ENCODE results near the gene PLXNB3.
A peak's percentile ranks its signal among the peaks of the same experiment; 100 is the strongest.
"Not testable (repeated sequence)": the region's sequence is repeated elsewhere in the genome, so short reads cannot be mapped to it uniquely, and the experiment has no call there.

PLXNB3 gene

GRCh38 chrX:153814591-153815315 is 50.7 kb downstream of the PLXNB3 start:
- no peak for DNase-seq (ENCODE audit: extremely low read depth, low read depth)
- H3K4me3 ChIP-seq (replicated peaks; ENCODE audit: low read depth, low read length) = no peak overlapping the region

GRCh38 chrX:153816831-153817690 is 53.0 kb downstream of the PLXNB3 start:
- no peak overlapping the region for H3K4me3 ChIP-seq (replicated peaks; ENCODE audit: low read depth, low read length)
- no peak for TF ChIP-seq CTCF (IDR thresholded peaks at IDR 0.05; ENCODE audit: low read depth, low read length, missing control alignments)
- DNase-seq (ENCODE audit: extremely low read depth, low read depth) = no peak

More at GRCh38 chrX:153814591-153815315, 50.7 kb downstream of the PLXNB3 start:
- TF ChIP-seq CTCF (IDR thresholded peaks at IDR 0.05; ENCODE audit: low read depth, low read length, missing control alignments) = no peak

GRCh38 chrX:153818064-153818463 is 54.0 kb downstream of the PLXNB3 start:
- not testable (repeated sequence) for DNase-seq (ENCODE audit: extremely low read depth, low read depth); H3K4me3 ChIP-seq (replicated peaks; ENCODE audit: low read depth, low read length)

GRCh38 chrX:153818571-153819383 is 54.7 kb downstream of the PLXNB3 start:
- peak overlapping the region; percentile 25 for H3K4me3 ChIP-seq (replicated peaks; ENCODE audit: low read depth, low read length)
- no peak for TF ChIP-seq CTCF (IDR thresholded peaks at IDR 0.05; ENCODE audit: low read depth, low read length, missing control alignments)
- DNase-seq (ENCODE audit: extremely low read depth, low read depth) = no peak

- DNase-seq (ENCODE audit: extremely low read depth, low read depth) = no peak
- no peak for TF ChIP-seq CTCF (IDR thresholded peaks at IDR 0.05; ENCODE audit: low read depth, low read length, missing control alignments)
- H3K4me3 ChIP-seq (replicated peaks; ENCODE audit: low read depth, low read length) = peak overlapping the region; percentile 25
Measured at GRCh38 chrX:153819384-153820040, 55.5 kb downstream of the PLXNB3 start.

GRCh38 chrX:153820601-153821000 is 56.6 kb downstream of the PLXNB3 start:
- no peak overlapping the region for H3K4me3 ChIP-seq (replicated peaks; ENCODE audit: low read depth, low read length)
- TF ChIP-seq CTCF (IDR thresholded peaks at IDR 0.05; ENCODE audit: low read depth, low read length, missing control alignments) = no peak
- no peak for DNase-seq (ENCODE audit: extremely low read depth, low read depth)

Data from HFF-Myc (cell line).